HG03139 (cell line): Measurements from ENCODE around the gene TTLL9.

ENCODE experiments used
- ATAC-seq: cut with Tn5 transposase; IDR thresholded peaks from one replicate; pipeline ENCODE4 v1.9.1; 2021; ENCODE audit not compliant: unreplicated experiment

The TTLL9 gene

GRCh38 chr20:31836853-31837608, 33.4 kb upstream of the TTLL9 start:
- no peak for ATAC-seq

- no peak for ATAC-seq
Measured at GRCh38 chr20:31837896-31838397, 32.5 kb upstream of the TTLL9 start.

GRCh38 chr20:31838646-31839292, 31.7 kb upstream of the TTLL9 start:
- no peak for ATAC-seq

- no peak for ATAC-seq
Measured at GRCh38 chr20:31839782-31840487, 30.5 kb upstream of the TTLL9 start.

- no peak for ATAC-seq
Measured at GRCh38 chr20:31840906-31841816, 29.3 kb upstream of the TTLL9 start.

- no peak for ATAC-seq
Measured at GRCh38 chr20:31841928-31842327, 28.5 kb upstream of the TTLL9 start.

GRCh38 chr20:31842471-31843157, 27.8 kb upstream of the TTLL9 start:
- ATAC-seq, result no peak

- no peak for ATAC-seq
Measured at GRCh38 chr20:31843288-31843687, 27.1 kb upstream of the TTLL9 start.

- no peak for ATAC-seq
Measured at GRCh38 chr20:31843881-31844280, 26.6 kb upstream of the TTLL9 start.

- ATAC-seq, result no peak
Measured at GRCh38 chr20:31844737-31845299, 25.6 kb upstream of the TTLL9 start.

GRCh38 chr20:31845300-31845863, 25.1 kb upstream of the TTLL9 start, which contains the start of gene FOXS1:
TSS of gene FOXS1 (minus strand) at chr20:31845604. CDS start at chr20:31845542, 62 bp downstream.
- ATAC-seq, result no peak

- no peak for ATAC-seq
Measured at GRCh38 chr20:31846793-31847138, 23.7 kb upstream of the TTLL9 start.

GRCh38 chr20:31848088-31848999, 22.1 kb upstream of the TTLL9 start:
- ATAC-seq, result no peak

GRCh38 chr20:31849306-31849930, 21.0 kb upstream of the TTLL9 start:
- ATAC-seq, result no peak

GRCh38 chr20:31851240-31851955, 19.0 kb upstream of the TTLL9 start:
- no peak for ATAC-seq

- no peak for ATAC-seq
Measured at GRCh38 chr20:31853481-31853880, 17.0 kb upstream of the TTLL9 start.

GRCh38 chr20:31856516-31856915, 13.9 kb upstream of the TTLL9 start:
- no peak for ATAC-seq
